NCI-H2227 treated with DMSO at 0.1 percent for 48 hours (cell line): ENCODE data around the gene BCAP29.

Experiments
- DNase-seq: peaks from one replicate; lab custom pipeline; 2025; lab: John Stamatoyannopoulos, UW

The BCAP29 gene

DNA sequence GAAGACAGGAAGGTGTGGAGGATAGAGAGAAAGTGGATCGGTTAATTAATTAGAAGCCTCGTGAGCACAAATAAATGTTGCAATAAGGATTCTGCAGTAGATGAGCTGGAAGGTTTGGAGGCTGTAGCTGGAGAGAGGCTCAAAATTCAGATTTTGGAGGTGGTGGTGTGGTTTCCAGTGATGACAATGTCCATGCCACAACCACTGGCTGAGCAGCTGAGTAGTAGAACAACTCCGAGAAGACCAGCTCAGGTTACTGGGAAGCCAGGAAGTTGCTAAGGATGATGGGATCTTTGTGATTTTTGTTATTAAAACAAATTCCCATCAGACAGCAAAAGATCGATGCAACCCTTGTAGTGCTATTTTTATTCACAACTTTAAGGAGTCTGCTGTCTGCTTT, 88.2 kb downstream of the BCAP29 start:
- DNase-seq: no peak
